Left lung (tissue), 10 donors: ENCODE data around the gene LZTS2. TPM values are rescaled to one million over a fixed set of nuclear protein-coding genes. Genes with fewer than 3 reads are reported as not detected.

Experiments used
- ATAC-seq: fragments of 200-7000 bp; cut with Tn5 transposase; one replicate; pipeline ENCODE4 v1.9.1; 2020; ENCODE audit warnings: moderate library complexity
- DNase-seq, 4 donors: peaks; one replicate each; pipeline ENCODE4 v3.0.0-alpha.2; 2013 to 2020
- H3K27ac ChIP-seq, 2 donors: fragments of 200-600 bp; sonication (generic) in 1 of 2; one replicate each; pipeline versions ENCODE4 v1.5.0 to v1.8.0; 2020 to 2021
- H3K27me3 ChIP-seq, 2 donors: fragments of 200-600 bp; sonication (generic) in 1 of 2; one replicate each; pipeline versions ENCODE4 v1.5.0 to v1.8.0; 2020 to 2021
- H3K36me3 ChIP-seq, 2 donors: fragments of 200-600 bp; sonication (generic) in 1 of 2; one replicate each; pipeline versions ENCODE4 v1.5.0 to v1.8.0; 2020 to 2021
- H3K4me1 ChIP-seq, 2 donors: fragments of 200-600 bp; one replicate each; pipeline ENCODE4 v1.8.0; 2021
- H3K4me3 ChIP-seq, 2 donors: fragments of 200-600 bp; sonication (generic) in 1 of 2; one replicate each; pipeline versions ENCODE4 v1.5.0 to v1.8.0; 2020 to 2021; ENCODE audit warnings: mild to moderate bottlenecking in 1 of 2
- H3K9me3 ChIP-seq, 2 donors: fragments of 200-600 bp; sonication (generic) in 1 of 2; one replicate each; pipeline versions ENCODE4 v1.5.0 to v1.8.0; 2020 to 2021
- CTCF ChIP-seq, 2 donors: fragments of 200-600 bp; sonication (generic) in 1 of 2; IDR thresholded peaks; one replicate each; pipeline versions ENCODE4 v1.5.0 to v1.8.0; 2021; ENCODE audit warnings: antibody characterized with exemption in 2 of 2
- intact Hi-C, 2 donors: fragments of 100-400 bp; cut with DNase I; formaldehyde crosslinking; loops; one replicate each; pipeline versions ENCODE4 v1.11.2 to v1.14.2; 2022
- polyA plus RNA-seq, 6 donors: library from polyadenylated mRNA; unstranded; fragments of 120-200 nt; gene quantifications; one replicate each; pipeline ENCODE4 v1.2.1, GENCODE V29; 2013; ENCODE audit not compliant: insufficient read length in 6 of 6
- total RNA-seq, 2 donors: library from RNA; stranded (reverse); fragmentation: NEBNext Ultra II Directional; extraction: Animal tissue kit (Norgen Biotek cat#: 25700); gene quantifications; one replicate each; pipeline ENCODE4 v1.2.1, GENCODE V29; 2021
- donor health status: DM: no; HTN: yes; CAD: no.
- donor health status: DM: no; HTN: no; CAD: no.

The LZTS2 gene
- total and polyA plus RNA-seq, 8 donors = 45.2 to 65.7 (median 58.6) TPM

- Histone ChIP-seq H3K27me3 (no peaks in the 10 kb centered on the region), H3K27ac (no peak overlapping the region), H3K9me3 (no peaks in the 10 kb centered on the region), H3K36me3 (peaks cover 3 to 36% of the 10 kb centered on the region in 2 donors), H3K4me3 (no peak overlapping the region), H3K4me1 (peaks cover 4 to 28% of the 10 kb centered on the region in 2 donors)
- no peak for DNase-seq
- intact Hi-C loops = no loop called here
- no peak for TF ChIP-seq CTCF (IDR thresholded peaks at IDR 0.05)
- no peak for ATAC-seq
Measured at GRCh38 chr10:101008823-101009423, 9.3 kb downstream of the LZTS2 start.

- Histone ChIP-seq H3K4me1 (peaks cover 4 to 34% of the 10 kb centered on the region in 2 donors), H3K27me3 (no peaks in the 10 kb centered on the region), H3K27ac (no peak overlapping the region), H3K4me3 (no peak overlapping the region), H3K9me3 (no peaks in the 10 kb centered on the region), H3K36me3 (peaks cover under 1 to 22% of the 10 kb centered on the region in 2 donors)
- ATAC-seq (no peak), DNase-seq (no peak)
- TF ChIP-seq CTCF (IDR thresholded peaks at IDR 0.05) = no peak
- intact Hi-C loops = no loop called here
Measured at GRCh38 chr10:101010329-101010728, 10.7 kb downstream of the LZTS2 start.

- Histone ChIP-seq H3K27me3 (peaks cover 0 to 8% of the 10 kb centered on the region in 2 donors), H3K4me3 (no peak overlapping the region), H3K9me3 (no peaks in the 10 kb centered on the region), H3K4me1 (peaks cover 4 to 34% of the 10 kb centered on the region in 2 donors), H3K36me3 (peaks cover 0 to 7% of the 10 kb centered on the region in 2 donors), H3K27ac (peak overlapping the region; percentile 26 to 62)
- no peak for ATAC-seq
- no peak for TF ChIP-seq CTCF (IDR thresholded peaks at IDR 0.05)
- DNase-seq = no peak
- intact Hi-C loops = no loop called here
Measured at GRCh38 chr10:101011517-101012423, 12.2 kb downstream of the LZTS2 start.

- H3K9me3 ChIP-seq = no peaks in the 10 kb centered on the region
- peak; percentile 89 to 91 for TF ChIP-seq CTCF (IDR thresholded peaks at IDR 0.05)
- no peak overlapping the region for H3K4me3 ChIP-seq
- peak overlapping the region; percentile 26 to 62 for H3K27ac ChIP-seq
- H3K27me3 ChIP-seq = peaks cover 0 to 18% of the 10 kb centered on the region in 2 donors
- peaks cover 4 to 30% of the 10 kb centered on the region in 2 donors for H3K4me1 ChIP-seq
- DNase-seq (peak; percentile 79 to 91 (median 89)), ATAC-seq (peak; percentile 92)
- intact Hi-C loops = no loop called here
- no peaks in the 10 kb centered on the region for H3K36me3 ChIP-seq
Measured at GRCh38 chr10:101012525-101013364, 13.1 kb downstream of the LZTS2 start.
